Hair follicle dermal papilla cell (primary cell): ENCODE results near the gene KIF1B. TPM values are rescaled to one million over a fixed set of nuclear protein-coding genes. Genes with fewer than 3 reads are reported as not detected.

Source experiments
- small RNA-seq: library from RNA; depleted of rRNA; stranded (forward); fragments of <200 nt; gene quantifications from one replicate; pipeline ENCODE3, GENCODE V24; 2012
- total RNA-seq: library from RNA; depleted of rRNA; stranded (reverse); fragments of >200 nt; gene quantifications from 2 replicates; pipeline ENCODE4 v1.2.3, GENCODE V29; 2012

The KIF1B gene, protein sequence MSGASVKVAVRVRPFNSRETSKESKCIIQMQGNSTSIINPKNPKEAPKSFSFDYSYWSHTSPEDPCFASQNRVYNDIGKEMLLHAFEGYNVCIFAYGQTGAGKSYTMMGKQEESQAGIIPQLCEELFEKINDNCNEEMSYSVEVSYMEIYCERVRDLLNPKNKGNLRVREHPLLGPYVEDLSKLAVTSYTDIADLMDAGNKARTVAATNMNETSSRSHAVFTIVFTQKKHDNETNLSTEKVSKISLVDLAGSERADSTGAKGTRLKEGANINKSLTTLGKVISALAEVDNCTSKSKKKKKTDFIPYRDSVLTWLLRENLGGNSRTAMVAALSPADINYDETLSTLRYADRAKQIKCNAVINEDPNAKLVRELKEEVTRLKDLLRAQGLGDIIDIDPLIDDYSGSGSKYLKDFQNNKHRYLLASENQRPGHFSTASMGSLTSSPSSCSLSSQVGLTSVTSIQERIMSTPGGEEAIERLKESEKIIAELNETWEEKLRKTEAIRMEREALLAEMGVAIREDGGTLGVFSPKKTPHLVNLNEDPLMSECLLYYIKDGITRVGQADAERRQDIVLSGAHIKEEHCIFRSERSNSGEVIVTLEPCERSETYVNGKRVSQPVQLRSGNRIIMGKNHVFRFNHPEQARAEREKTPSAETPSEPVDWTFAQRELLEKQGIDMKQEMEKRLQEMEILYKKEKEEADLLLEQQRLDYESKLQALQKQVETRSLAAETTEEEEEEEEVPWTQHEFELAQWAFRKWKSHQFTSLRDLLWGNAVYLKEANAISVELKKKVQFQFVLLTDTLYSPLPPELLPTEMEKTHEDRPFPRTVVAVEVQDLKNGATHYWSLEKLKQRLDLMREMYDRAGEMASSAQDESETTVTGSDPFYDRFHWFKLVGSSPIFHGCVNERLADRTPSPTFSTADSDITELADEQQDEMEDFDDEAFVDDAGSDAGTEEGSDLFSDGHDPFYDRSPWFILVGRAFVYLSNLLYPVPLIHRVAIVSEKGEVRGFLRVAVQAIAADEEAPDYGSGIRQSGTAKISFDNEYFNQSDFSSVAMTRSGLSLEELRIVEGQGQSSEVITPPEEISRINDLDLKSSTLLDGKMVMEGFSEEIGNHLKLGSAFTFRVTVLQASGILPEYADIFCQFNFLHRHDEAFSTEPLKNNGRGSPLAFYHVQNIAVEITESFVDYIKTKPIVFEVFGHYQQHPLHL (N-terminal part only)
- total RNA-seq = 41.4 and 46.9 TPM in 2 replicates

DNA sequence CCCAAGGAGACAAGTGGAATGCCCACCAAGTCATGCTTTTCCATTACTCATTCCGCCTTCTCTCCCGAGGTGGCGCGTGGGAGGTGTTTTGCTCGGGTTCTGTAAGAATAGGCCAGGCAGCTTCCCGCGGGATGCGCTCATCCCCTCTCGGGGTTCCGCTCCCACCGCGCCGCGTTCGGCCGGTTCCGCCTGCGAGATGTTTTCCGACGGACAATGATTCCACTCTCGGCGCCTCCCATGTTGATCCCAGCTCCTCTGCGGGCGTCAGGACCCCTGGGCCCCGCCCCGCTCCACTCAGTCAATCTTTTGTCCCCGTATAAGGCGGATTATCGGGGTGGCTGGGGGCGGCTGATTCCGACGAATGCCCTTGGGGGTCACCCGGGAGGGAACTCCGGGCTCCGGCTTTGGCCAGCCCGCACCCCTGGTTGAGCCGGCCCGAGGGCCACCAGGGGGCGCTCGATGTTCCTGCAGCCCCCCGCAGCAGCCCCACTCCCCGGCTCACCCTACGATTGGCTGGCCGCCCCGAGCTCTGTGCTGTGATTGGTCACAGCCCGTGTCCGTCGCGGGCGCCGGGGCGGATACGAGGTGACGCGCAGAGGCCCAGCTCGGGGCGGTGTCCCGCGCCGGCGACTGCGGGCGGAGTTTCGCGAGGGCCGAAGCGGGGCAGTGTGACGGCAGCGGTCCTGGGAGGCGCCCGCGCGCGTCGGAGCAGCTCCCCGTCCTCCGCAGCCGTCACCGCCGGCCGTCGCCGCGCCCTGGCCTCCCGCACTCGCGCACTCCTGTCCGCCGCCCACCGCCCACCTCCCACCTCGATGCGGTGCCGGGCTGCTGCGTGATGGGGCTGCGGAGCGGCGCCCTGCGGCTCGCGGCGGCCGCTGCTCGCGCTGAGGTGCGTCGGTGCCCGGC, at the start of gene KIF1B:
TSS of gene KIF1B (plus strand) at position 666 of the 906 bp plus-strand sequence. CDS start 21,759 bp downstream, outside the sequence.

DNA sequence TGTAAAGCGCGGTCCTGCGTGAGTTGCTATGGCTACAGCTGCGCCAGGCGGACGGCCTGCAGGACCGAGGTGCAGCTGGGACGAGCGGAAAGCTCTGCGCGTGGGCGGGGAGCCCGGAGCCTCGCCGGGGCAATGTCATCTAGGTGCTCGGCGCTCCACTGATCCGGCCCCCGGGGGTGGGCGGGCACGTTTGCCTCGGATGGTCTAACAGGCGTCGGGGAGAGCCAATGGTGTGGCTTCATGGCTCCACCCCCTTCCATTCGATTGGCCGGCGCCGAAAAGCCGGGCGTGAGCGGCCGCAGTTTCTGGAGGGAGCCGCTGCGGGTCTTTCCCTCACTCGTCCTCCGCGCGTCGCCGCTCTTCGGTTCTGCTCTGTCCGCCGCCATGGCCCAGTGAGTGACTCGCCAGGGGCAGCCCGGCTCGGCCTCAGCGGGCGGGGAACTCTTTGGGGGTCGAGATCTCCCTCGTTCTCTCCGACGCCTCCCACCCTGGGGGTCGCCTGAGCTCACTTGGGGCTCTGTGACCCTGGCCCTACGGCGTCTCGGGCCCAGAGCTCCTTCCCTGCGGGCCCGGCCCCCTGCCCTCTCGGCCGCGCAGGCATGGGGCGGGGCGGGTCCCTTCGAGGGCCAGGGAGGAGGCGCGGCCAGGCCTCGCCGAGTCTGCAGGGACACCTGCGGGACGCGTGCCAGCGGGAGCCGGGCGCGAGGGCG, 188.5 kb downstream of the KIF1B start, which contains the start of gene PGD:
TSS of gene PGD (plus strand) at position 331 of the 710 bp plus-strand sequence. CDS start at position 385, 54 bp downstream.

DNA sequence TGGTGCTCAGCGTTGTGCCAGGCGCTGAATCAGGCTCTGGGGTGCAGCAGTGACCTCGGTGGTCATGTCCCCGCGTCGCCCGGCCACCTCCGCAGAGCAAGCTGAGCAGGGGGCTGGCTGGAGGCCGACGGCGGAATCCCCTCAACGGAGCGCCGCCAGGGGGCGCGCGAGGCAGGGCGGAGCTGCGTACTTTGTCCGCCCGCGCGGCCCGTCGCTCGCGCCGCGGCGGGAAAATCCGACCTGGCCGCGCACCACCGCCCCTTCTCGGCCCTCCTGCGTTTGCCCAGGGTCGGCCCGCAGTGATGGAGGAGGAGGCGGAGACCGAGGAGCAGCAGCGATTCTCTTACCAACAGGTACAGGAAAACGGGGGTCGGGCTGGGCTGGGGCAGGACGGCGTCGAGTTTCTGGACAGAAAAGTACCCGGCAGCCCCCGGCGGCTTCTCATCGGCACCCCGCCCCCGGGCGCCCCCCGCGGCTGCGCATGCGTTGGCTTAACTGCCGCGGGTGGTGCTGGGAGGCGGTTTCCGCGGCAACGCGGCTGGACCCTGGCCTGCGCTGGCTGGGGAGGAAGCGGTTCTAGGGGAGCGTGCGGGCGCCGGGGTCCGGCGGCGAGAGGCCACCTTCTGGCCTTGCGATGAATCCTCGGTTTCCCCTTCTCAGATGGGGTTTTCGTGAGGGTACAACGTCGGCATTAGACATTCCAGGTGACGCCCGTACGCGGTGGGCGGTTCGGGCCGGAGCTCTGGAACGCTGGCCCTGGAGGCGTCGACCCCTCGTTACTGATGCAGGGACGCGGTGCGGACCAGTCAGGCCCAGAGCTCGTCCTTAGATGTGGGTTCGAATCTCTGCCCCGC, 220.1 kb downstream of the KIF1B start, which contains the start of gene CENPS:
TSS of gene CENPS (plus strand) at position 218 of the 854 bp plus-strand sequence. CDS start at position 303, 85 bp downstream.

Small RNA genes lying within 50 kb of the gene (small RNA-seq; reads per million reads assigned to genes)
- gene MIR1273D (not detected), gene RNU6-37P (not detected), gene RNU6-828P (not detected)

Other genes starting within 250 kb of the KIF1B start
- gene RBP7, start 213.3 kb upstream of the KIF1B start, total RNA-seq = not detected in 2 replicates
- 55.2 and 57.4 TPM in 2 replicates for gene UBE4B, start 177.6 kb upstream of the KIF1B start, total RNA-seq
- gene PGD, start 188.5 kb downstream of the KIF1B start, total RNA-seq = 229 and 277 TPM in 2 replicates
- 10.9 and 11.2 TPM in 2 replicates for gene CENPS, start 219.9 kb downstream of the KIF1B start, total RNA-seq
- 0.32 TPM in 1 of 2 replicates, not detected in the other for gene CORT, start 239.5 kb downstream of the KIF1B start, total RNA-seq